ENCODE results near the gene LIMCH1.
"Not testable (repeated sequence)": the region's sequence is repeated elsewhere in the genome, so short reads cannot be mapped to it uniquely, and the experiment has no call there.

LIMCH1 gene

GRCh38 chr4:41687971-41688370, 150.0 kb downstream of the LIMCH1 start:
- no peak for DNase-seq

- DNase-seq: peak; percentile 51
These were observed 154.9 kb downstream of the LIMCH1 start for GRCh38 chr4:41692717-41693345.

DNA sequence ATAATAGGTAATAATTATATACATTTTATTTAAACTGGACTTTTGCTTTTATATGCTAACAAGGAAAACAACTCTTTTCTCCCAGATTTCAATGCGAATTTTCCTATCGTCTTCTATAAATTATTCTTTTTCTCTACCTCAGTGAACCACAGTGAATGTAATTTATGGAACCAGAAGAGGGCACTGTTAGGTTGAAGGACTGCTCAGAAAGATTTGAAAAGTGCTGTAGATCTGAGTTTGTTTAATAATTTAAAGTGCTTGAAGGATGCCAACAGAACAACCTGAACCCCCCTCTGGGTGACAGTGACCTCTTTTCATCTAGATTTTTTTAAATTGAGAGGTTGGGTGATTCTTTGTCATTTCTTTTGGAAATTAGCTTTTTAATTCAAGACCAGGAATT, 155.7 kb downstream of the LIMCH1 start:
- DNase-seq: peak; percentile 38

- DNase-seq: no peak
These were observed 158.2 kb downstream of the LIMCH1 start for GRCh38 chr4:41696131-41696530.

GRCh38 chr4:41696763-41697162, 158.8 kb downstream of the LIMCH1 start:
- no peak for DNase-seq

DNA sequence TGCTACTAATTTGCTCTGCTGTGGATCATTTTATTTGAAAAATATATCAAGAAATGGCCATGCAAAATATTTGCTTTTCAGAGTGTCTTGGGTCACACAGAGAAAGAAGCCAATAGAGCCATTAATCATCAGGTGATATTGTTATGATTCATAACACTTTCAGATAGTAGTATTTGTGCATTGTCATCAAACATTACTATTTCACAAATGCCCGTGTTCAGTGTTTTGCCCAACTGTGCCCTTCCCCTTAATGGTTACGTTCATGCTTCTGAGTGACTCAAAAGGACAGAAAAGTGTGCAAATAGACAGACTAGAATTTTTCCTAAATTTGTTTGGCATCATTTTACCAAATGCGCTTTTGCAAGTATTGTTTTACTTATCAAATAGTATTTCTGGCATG, 164.0 kb downstream of the LIMCH1 start:
- DNase-seq: no peak

DNA sequence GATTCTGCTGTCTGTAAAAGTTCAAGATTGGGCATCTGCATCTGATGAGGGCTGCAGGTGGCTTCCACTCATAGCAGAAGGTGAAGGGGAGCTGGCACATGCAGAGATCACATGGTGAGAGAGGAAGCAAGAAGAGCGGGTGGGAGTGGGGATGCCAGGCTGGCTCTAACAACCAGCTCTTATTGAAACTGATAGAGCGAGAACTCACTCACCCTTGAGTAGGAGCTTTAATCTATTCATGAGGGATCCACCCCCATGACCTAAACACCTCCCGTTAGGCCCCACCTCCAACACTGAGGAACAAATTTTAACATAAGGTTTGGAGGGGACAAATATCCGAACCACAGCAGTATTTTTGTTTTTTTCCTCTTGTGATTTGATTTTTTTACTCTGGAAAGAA, 164.8 kb downstream of the LIMCH1 start:
- no peak for DNase-seq

DNA sequence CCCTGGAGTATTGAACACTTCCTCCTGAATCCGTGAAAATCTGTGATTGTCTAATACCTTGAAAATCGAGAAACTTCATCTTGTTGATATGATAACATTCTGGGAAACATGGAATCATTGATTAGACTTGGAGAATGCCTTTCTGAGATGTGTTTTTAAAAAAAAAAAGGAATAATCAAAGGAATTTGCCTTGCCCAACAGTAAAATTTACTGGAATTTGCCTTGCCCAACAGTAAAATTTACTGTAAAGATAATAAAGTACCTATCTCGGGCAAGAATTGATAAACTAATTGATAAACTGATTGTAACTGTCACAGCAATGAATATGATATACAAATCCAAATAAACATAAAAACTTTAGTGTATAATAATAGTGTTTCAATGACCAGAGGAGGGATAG, 165.8 kb downstream of the LIMCH1 start:
- no peak for DNase-seq

DNA sequence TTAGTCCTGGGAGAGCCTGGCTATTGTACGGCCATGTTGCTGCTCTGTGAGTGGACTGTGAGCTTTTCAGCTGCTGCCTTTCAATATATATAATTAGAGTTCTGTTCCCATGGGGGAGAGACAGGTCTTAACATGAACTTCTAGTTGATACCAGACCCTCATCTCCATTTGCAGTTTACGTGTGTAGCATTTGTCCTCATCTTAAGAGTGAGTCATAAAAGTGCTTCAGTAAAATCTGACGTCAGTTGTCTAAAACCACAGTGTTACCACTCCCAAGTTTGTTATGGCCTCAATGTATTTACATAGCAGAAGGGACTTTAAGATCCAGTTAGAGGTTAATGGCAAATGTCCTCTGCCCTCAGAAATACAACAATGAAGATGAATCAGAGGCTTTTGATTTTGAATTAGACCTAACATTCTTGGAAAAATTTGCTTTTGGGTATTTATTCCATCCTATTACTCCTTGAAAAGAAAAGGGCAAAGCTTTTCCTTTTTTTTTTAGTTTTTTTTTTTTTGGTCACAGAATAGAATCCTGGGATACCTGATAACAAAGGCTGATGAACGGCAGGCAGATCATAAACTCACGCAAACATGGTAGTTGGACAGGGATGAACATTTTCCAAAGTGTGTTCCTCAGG, 172.0 kb downstream of the LIMCH1 start:
- DNase-seq: peak; percentile 54

DNA sequence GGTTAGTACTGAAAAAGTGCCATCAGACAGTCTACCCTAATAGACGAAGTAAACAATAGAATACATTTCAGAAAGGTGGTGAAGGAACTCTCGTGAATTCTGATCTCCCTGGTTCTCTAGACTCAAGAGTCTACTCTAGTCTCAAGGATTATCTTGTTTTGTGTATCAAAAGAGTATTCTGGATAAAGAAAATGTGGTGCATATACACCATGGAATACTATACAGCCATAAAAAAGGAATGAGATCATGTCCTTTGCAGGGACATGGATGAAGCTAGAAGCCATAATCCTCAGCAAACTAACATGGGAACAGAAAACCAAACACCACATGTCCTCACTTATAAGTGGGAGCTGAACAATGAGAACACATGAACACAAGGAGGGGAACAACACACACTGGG, 173.7 kb downstream of the LIMCH1 start:
- DNase-seq: not testable (repeated sequence)

- no peak for DNase-seq
These were observed 174.5 kb downstream of the LIMCH1 start for GRCh38 chr4:41712425-41712824.

GRCh38 chr4:41713768-41714167, 175.8 kb downstream of the LIMCH1 start:
- DNase-seq: no peak

DNA sequence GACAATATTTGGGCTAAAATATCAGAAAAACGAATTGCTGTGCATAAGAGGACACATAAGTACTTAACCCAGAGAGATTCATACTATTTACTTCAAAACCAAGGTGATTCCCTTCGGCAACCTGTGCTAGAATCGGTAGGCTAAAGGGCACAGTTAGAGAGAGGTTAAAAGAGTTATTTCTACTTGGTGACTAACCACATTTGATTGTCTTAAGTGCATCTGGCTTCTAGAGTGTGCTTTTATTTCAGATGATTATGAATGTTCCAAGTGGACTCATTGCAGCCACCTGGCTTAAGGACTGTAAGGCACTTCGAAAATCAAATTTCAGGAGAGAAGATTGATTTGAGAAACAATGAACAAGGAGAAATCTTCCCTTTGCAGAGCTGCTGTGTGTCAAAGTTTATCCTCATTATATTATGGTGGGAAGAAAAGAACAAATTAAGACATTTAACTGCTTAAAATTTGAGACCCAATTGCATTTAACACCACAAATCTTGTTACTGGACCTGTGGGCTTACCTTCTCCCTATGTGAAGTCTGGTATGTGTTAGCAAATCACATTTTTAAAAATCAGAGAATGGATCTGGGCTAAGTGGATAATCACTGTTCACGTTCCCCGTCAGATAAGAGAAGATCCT, 176.5 kb downstream of the LIMCH1 start:
- no peak for DNase-seq

GRCh38 chr4:41715155-41715554, 177.2 kb downstream of the LIMCH1 start:
- no peak for DNase-seq

DNA sequence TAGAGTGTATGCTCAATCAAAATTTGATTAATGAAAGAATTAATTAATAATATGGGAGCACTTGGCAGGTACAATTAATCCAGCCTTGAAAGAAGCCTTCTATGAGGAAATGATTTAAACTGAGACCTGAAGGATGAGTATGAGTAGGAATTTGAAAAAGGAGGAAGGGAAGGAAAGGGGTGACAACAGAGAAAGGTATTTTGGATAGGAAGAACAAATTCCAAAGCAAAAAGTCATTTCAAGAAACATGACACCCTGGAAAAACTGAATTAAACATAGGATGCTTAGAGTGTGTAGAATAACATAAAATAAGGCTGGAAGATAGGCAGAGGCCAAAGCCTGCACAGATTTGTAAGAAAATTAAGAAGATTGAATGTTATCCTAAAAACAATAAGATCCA, 180.9 kb downstream of the LIMCH1 start:
- DNase-seq: peak; percentile 69

DNA sequence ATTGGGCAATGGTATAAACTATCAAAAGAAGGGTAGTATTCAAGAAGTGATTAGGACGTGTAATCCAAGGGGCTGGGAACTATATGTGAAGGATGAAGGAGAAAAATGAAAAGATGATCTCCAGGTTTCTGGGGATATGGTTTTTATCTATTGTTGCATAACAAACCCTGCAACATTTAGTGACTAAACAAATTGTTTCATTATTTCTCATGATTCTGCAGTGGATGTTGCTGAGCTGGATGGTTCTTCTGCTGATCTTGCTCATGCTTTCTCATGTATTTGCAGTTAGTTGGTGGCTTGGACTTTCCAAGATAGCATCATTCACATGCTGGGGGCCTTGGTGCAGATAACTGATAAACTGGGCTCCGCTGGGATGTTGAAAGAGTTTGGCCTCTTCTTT, 181.5 kb downstream of the LIMCH1 start:
- peak; percentile 26 for DNase-seq

- no peak for DNase-seq
These were observed 184.2 kb downstream of the LIMCH1 start for GRCh38 chr4:41722181-41722580.

DNA sequence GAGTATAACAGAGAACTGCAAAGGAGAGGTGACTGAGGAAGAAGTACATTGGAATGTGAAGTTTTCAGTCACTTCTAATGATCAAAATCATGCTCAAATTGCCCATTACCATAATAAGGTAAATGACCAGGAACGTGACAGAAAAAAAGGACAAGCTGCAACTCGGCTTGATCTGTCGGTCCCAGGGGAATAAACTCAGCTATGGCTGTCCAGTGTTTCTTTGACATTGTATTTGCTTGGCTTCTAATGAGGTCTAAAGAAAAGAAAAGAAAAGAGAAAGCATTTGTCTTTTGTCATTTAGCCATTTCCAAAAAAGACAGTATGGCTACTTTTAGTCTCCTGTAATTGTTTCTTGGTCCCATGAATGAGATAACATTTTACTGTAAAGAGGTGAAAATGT, 185.3 kb downstream of the LIMCH1 start:
- no peak for DNase-seq

DNA sequence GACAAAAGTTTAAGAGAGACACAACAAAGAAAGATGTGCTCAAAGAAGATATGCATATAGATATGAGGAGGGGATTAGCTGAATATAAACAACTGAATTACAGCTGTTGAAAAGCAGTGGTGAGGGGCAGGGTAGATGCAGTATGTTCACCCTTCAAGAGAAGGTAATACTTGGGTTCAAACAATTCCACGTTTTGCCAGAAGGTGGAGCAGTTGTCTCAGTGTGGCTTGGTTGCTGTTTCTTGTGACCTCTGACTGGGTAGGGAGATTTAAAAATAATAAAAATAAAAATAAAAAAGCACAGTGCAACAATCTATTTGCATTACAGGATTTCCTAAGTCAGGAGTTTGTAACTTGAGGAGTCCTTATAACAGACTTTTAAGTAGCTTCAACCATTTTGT, 187.3 kb downstream of the LIMCH1 start:
- DNase-seq: no peak

GRCh38 chr4:41727861-41728572, 190.1 kb downstream of the LIMCH1 start:
- DNase-seq: no peak

- DNase-seq: no peak
These were observed 190.6 kb downstream of the LIMCH1 start for GRCh38 chr4:41728573-41728913.

DNA sequence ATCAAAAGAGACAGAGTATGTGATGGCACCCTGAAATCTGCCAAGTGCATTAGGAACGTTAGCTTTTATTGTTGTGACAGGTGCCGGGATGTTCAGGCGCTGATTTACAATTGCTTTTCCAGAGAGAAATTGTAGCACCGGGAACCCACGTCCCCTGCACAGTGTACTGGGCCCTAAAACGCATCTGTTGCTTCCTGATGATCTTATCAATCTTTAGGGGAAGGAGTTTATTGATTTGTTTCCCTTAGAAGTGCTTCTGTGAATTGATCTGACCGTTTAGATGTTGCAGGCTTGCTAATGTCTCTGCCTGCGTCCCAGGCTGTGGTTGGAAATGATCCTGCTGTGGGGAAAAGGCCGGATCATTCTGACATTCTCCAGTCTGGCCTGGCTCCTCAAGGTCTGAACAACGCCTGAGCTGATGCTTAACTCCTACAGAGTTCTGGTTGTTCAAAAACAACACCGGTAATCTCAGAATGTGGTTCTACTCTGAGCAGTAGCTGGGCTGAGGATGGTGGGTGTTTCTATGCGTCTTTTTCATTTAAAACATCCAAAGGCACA, 193.7 kb downstream of the LIMCH1 start:
- DNase-seq: no peak

DNA sequence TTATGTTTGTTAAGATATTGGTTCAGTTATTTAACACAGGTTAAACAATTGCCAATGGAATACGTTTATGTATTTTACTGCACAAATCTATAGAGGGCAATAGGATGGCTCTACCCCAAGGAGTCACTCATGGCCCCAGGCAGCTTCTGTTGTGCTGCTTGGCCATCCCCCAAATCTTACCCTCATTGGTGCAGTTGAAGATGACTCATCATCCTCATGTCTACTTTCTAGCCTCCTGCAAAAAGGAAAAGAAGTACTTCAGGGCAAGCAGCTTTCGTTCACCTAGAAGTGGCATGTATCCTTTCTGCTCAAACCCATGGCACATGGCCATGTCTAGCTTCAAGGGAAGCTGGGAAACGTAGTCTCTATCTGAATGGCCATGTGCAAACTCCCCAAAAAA, 196.4 kb downstream of the LIMCH1 start:
- DNase-seq: no peak

GRCh38 chr4:41737491-41737890, 199.5 kb downstream of the LIMCH1 start:
- DNase-seq: not testable (repeated sequence)
